Measurements from ENCODE around the gene UBE2J2.

GRCh38 chr1:1291023-1291528 is 17.4 kb upstream of the UBE2J2 start:
- no peak for TF ChIP-seq CTCF (IDR thresholded peaks at IDR 0.05)
- no peak for TF ChIP-seq POLR2A (IDR thresholded peaks at IDR 0.05)
- TF ChIP-seq POLR2AphosphoS5 (IDR thresholded peaks at IDR 0.05) = no peak
